MM.1S (cell line): Measurements from ENCODE around the gene STON2.
A peak's percentile ranks its signal among the peaks of the same experiment; 100 is the strongest.

Experiments
- DNase-seq: peaks from one replicate; pipeline ENCODE4 v3.0.0-alpha.2; 2015
- H2AFZ ChIP-seq: fragments of 300-600 bp; sonication (generic); 2 replicates; pipeline ENCODE4 v1.6.0; 2016; ENCODE audit warnings: antibody characterized with exemption, low read length
- H3F3A ChIP-seq: fragments of 300-600 bp; sonication (generic); 2 replicates; pipeline ENCODE4 v1.6.1; 2016; ENCODE audit warnings: mild to moderate bottlenecking, antibody characterized with exemption, low read length, moderate library complexity, mixed read lengths; ENCODE audit not compliant: insufficient read depth
- H3K27ac ChIP-seq: fragments of 300-600 bp; sonication (generic); 2 replicates; pipeline ENCODE4 v1.5.1; 2016; ENCODE audit warnings: mild to moderate bottlenecking, low read length
- H3K27me3 ChIP-seq: fragments of 300-600 bp; sonication (generic); replicated peaks from 2 replicates; pipeline ENCODE4 v1.6.0; 2016; ENCODE audit warnings: low read length; ENCODE audit not compliant: insufficient read depth
- H3K36me3 ChIP-seq: fragments of 300-600 bp; sonication (generic); replicated peaks from 2 replicates; pipeline ENCODE4 v1.6.1; 2016; ENCODE audit warnings: mild to moderate bottlenecking, low read length, mixed read lengths; ENCODE audit not compliant: insufficient read depth
- H3K4me1 ChIP-seq: fragments of 300-600 bp; sonication (generic); 2 replicates; pipeline ENCODE4 v1.6.1; 2016; ENCODE audit warnings: low read length, mixed read lengths
- H3K4me2 ChIP-seq: fragments of 300-600 bp; sonication (generic); 2 replicates; pipeline ENCODE4 v1.6.0; 2016; ENCODE audit warnings: low read depth, low read length
- H3K4me3 ChIP-seq: fragments of 300-600 bp; sonication (generic); 2 replicates; pipeline ENCODE4 v1.5.1; 2016; ENCODE audit warnings: low read length, mixed read lengths
- H3K79me2 ChIP-seq: fragments of 300-600 bp; sonication (generic); 2 replicates; pipeline ENCODE4 v1.6.1; 2016; ENCODE audit warnings: mixed run types, low read length, mixed read lengths
- H3K9ac ChIP-seq: fragments of 300-600 bp; sonication (generic); 2 replicates; pipeline ENCODE4 v1.6.1; 2016; ENCODE audit warnings: low read length, mixed read lengths
- H3K9me2 ChIP-seq: fragments of 300-600 bp; sonication (generic); replicated peaks from 2 replicates; pipeline ENCODE4 v1.6.1; 2016; ENCODE audit warnings: mild to moderate bottlenecking, low read length, mixed read lengths; ENCODE audit not compliant: insufficient read depth
- H3K9me3 ChIP-seq: fragments of 300-600 bp; sonication (generic); replicated peaks from 2 replicates; pipeline ENCODE4 v1.6.1; 2016; ENCODE audit warnings: mild to moderate bottlenecking, low read length, mixed read lengths; ENCODE audit not compliant: insufficient read depth
- H4K20me1 ChIP-seq: fragments of 300-600 bp; sonication (generic); 2 replicates; pipeline ENCODE4 v1.6.1; 2016; ENCODE audit warnings: mild to moderate bottlenecking, low read length, moderate library complexity, mixed read lengths; ENCODE audit not compliant: insufficient read depth
- EZH2 ChIP-seq: fragments of 300-600 bp; sonication (generic); optimal IDR thresholded peaks from 2 replicates; pipeline ENCODE3; 2017; ENCODE audit warnings: low read depth, mild to moderate bottlenecking, antibody characterized with exemption, low read length, mixed read lengths
- EZH2phosphoT487 ChIP-seq: fragments of 300-600 bp; sonication (generic); IDR thresholded peaks from 2 replicates; pipeline ENCODE4 v1.6.1; 2018; ENCODE audit warnings: antibody characterized with exemption, low read length
- TF ChIP-seq, protein P1 (sequence below): fragments of 300-600 bp; sonication (generic); IDR thresholded peaks from 2 replicates; pipeline ENCODE4 v1.5.1; 2016; ENCODE audit warnings: antibody characterized with exemption, low read length, mixed read lengths

Gene STON2

GRCh38 chr14:81222691-81223090, 177.4 kb downstream of the STON2 start:
- H3K9me3 ChIP-seq = no peaks in the 10 kb centered on the region
- no peak overlapping the region for H3K4me2 ChIP-seq
- H3F3A ChIP-seq = peaks cover 15% of the 10 kb centered on the region
- TF ChIP-seq EZH2 = no peak
- TF ChIP-seq, protein P1, sequence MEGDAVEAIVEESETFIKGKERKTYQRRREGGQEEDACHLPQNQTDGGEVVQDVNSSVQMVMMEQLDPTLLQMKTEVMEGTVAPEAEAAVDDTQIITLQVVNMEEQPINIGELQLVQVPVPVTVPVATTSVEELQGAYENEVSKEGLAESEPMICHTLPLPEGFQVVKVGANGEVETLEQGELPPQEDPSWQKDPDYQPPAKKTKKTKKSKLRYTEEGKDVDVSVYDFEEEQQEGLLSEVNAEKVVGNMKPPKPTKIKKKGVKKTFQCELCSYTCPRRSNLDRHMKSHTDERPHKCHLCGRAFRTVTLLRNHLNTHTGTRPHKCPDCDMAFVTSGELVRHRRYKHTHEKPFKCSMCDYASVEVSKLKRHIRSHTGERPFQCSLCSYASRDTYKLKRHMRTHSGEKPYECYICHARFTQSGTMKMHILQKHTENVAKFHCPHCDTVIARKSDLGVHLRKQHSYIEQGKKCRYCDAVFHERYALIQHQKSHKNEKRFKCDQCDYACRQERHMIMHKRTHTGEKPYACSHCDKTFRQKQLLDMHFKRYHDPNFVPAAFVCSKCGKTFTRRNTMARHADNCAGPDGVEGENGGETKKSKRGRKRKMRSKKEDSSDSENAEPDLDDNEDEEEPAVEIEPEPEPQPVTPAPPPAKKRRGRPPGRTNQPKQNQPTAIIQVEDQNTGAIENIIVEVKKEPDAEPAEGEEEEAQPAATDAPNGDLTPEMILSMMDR = no peak
- TF ChIP-seq EZH2phosphoT487 = no peak
- H3K9me2 ChIP-seq = no peaks in the 10 kb centered on the region
- no peaks in the 10 kb centered on the region for H3K36me3 ChIP-seq
- H3K4me3 ChIP-seq = no peak overlapping the region
- H3K27me3 ChIP-seq = no peaks in the 10 kb centered on the region
- H3K9ac ChIP-seq = no peak overlapping the region
- peaks cover 13% of the 10 kb centered on the region for H3K79me2 ChIP-seq
- no peak overlapping the region for H2AFZ ChIP-seq
- DNase-seq = no peak
- H3K27ac ChIP-seq = no peak overlapping the region
- 0 out of 2 replicates have a peak, but pooled peaks cover 5% of the 10 kb centered on the region for H3K4me1 ChIP-seq
- no peaks in the 10 kb centered on the region for H4K20me1 ChIP-seq

DNA sequence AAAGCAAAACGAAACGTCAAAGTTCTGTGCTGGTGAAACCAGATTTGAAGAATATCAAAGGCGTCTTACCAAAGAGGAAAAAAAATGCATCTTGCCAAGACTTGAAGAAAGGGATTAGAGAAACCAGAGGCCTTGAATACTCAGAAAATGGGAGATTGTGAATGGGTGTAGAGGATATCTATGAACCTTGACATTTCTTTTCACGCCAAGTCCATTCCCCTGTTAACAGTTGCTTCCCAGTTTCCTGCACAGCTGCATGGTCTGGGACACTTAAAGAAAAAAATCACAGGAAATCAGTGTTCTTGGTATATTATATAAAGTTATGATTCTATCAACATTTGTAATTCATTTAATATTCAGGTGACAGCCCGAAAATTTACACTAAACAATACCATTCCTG, 178.0 kb downstream of the STON2 start:
- Histone ChIP-seq H3K27me3 (no peaks in the 10 kb centered on the region), H3K79me2 (peaks cover 18% of the 10 kb centered on the region), H3K4me2 (peak overlapping the region; percentile 73; the same call in 1 of the 2 replicates), H2AFZ (no peak overlapping the region), H3K9me3 (no peaks in the 10 kb centered on the region), H4K20me1 (no peaks in the 10 kb centered on the region), H3K4me1 (0 out of 2 replicates have a peak, but pooled peaks cover 5% of the 10 kb centered on the region), H3K27ac (no peak overlapping the region), H3F3A (peaks cover 15% of the 10 kb centered on the region), H3K9ac (no peak overlapping the region), H3K9me2 (no peaks in the 10 kb centered on the region), H3K4me3 (no peak overlapping the region), H3K36me3 (no peaks in the 10 kb centered on the region)
- no peak for DNase-seq
- TF ChIP-seq, protein P1 = no peak
- TF ChIP-seq EZH2 (no peak), EZH2phosphoT487 (no peak)

DNA sequence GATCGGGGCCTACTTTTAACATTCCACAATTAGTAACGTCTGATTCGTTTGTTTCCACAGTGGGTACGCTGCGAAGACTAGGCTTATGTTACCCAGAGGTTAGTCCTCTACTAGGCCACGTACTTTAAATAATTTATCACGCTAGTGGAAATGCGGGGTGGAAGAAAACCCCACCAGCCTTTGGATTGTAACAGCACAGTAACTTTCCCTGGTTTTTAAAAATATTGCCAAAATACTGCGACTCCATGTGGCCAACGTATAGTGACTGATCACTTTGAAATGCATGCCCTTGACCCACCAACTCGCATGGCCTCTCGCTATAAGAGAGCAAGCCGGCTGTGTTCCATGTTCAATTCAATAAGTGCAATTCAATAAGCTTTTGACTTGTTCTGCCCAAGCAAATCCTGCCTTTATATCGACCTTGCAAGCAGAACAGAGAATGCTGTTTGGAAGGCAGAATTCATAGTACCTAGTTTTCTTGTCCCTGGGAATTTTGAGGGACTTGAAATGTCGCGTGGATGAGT, 178.5 kb downstream of the STON2 start:
- no peaks in the 10 kb centered on the region for H3K9me3 ChIP-seq
- TF ChIP-seq EZH2 (no peak), EZH2phosphoT487 (no peak)
- TF ChIP-seq, protein P1 = no peak
- peak overlapping the region; percentile 100 for H3K27ac ChIP-seq
- no peaks in the 10 kb centered on the region for H3K27me3 ChIP-seq
- peak overlapping the region; percentile 70 for H2AFZ ChIP-seq
- H3K4me1 ChIP-seq = 0 out of 2 replicates have a peak, but pooled peaks cover 5% of the 10 kb centered on the region
- H3K9ac ChIP-seq = peak overlapping the region; percentile 85
- peak overlapping the region; percentile 73 for H3K4me2 ChIP-seq
- peaks cover 23% of the 10 kb centered on the region for H3K79me2 ChIP-seq
- peak overlapping the region; percentile 63 for H3K4me3 ChIP-seq
- H3K36me3 ChIP-seq = no peaks in the 10 kb centered on the region
- no peak for DNase-seq
- H4K20me1 ChIP-seq = no peaks in the 10 kb centered on the region
- peaks cover 15% of the 10 kb centered on the region for H3F3A ChIP-seq
- no peaks in the 10 kb centered on the region for H3K9me2 ChIP-seq
